ENCODE results near the gene FSTL1. TPM values are rescaled to one million over a fixed set of nuclear protein-coding genes. Genes with fewer than 3 reads are reported as not detected.

The FSTL1 gene
- total RNA-seq, 2 donors from 2014 or later, result 212 to 265 TPM

DNA sequence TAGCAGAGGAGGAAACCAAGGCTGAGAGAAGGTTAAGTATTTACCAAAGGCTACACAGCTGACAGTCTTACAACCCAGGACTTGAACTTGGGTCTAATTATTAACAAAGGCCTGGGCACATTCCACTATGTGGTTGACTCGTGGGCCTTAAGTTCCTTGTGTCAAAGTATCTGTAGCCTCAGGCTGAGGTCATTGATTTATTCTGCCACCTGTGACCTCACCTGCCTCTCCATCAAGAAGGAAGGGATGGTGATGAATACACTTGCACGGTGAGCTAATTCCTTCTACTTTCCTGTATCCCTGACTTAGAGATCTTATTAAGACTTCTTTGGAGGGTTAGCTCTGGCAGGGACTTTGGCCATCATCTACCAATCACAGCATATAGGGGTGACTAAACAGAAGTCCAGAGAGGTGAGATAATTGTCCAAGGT lies 81.7 kb downstream of the FSTL1 start:
- Histone ChIP-seq H3K27ac (no peak overlapping the region), H3K4me3 (no peak overlapping the region), H3K27me3 (replicated peaks; ENCODE audit: insufficient read depth) (no peaks in the 10 kb centered on the region), H3K4me1 (replicated peaks) (no peaks in the 10 kb centered on the region), H3K9me3 (no peaks in the 10 kb centered on the region), H3K36me3 (no peaks in the 10 kb centered on the region)
- intact Hi-C loops (cut with DNase I), result no loop called here
- no peak for DNase-seq (ENCODE audit: low spot score)
- TF ChIP-seq, protein P1, sequence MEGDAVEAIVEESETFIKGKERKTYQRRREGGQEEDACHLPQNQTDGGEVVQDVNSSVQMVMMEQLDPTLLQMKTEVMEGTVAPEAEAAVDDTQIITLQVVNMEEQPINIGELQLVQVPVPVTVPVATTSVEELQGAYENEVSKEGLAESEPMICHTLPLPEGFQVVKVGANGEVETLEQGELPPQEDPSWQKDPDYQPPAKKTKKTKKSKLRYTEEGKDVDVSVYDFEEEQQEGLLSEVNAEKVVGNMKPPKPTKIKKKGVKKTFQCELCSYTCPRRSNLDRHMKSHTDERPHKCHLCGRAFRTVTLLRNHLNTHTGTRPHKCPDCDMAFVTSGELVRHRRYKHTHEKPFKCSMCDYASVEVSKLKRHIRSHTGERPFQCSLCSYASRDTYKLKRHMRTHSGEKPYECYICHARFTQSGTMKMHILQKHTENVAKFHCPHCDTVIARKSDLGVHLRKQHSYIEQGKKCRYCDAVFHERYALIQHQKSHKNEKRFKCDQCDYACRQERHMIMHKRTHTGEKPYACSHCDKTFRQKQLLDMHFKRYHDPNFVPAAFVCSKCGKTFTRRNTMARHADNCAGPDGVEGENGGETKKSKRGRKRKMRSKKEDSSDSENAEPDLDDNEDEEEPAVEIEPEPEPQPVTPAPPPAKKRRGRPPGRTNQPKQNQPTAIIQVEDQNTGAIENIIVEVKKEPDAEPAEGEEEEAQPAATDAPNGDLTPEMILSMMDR (IDR thresholded peaks at IDR 0.05), result no peak
- no peak for TF ChIP-seq POLR2AphosphoS5 (IDR thresholded peaks at IDR 0.05)
- TF ChIP-seq POLR2A (IDR thresholded peaks at IDR 0.05), result no peak
- 53% methylated on average over 2 of the region's 2 CpGs for WGBS

DNA sequence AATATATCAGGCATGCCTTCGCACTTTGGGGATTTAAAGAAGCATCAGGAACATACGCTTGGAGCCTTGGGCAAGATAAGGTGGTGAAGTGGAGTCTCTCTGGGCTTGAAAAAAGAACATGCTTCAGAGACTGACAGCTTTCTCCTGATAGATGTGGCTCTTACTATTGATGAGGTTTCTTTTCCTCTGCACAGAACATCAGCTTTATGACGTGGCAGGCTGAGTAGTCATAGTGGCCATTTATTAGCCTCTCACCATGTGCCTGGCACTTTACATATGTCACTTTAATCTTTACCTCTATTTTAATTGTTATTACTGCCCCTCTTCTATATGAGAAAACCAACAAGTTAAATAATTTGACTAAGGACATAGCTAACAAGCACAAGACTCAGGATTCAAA lies 82.6 kb downstream of the FSTL1 start:
- no peaks in the 10 kb centered on the region for H3K27me3 ChIP-seq (replicated peaks; ENCODE audit: insufficient read depth)
- no peak overlapping the region for H3K4me3 ChIP-seq
- no peak overlapping the region for H3K27ac ChIP-seq
- no peak for DNase-seq (ENCODE audit: low spot score)
- intact Hi-C loops (cut with DNase I), result no loop called here
- no peaks in the 10 kb centered on the region for H3K9me3 ChIP-seq
- no peaks in the 10 kb centered on the region for H3K4me1 ChIP-seq (replicated peaks)
- TF ChIP-seq POLR2A (IDR thresholded peaks at IDR 0.05), result no peak
- TF ChIP-seq POLR2AphosphoS5 (IDR thresholded peaks at IDR 0.05), result no peak
- TF ChIP-seq, protein P1 (IDR thresholded peaks at IDR 0.05), result no peak
- H3K36me3 ChIP-seq, result no peaks in the 10 kb centered on the region
- 83% methylated on average over 3 of the region's 3 CpGs for WGBS

DNA sequence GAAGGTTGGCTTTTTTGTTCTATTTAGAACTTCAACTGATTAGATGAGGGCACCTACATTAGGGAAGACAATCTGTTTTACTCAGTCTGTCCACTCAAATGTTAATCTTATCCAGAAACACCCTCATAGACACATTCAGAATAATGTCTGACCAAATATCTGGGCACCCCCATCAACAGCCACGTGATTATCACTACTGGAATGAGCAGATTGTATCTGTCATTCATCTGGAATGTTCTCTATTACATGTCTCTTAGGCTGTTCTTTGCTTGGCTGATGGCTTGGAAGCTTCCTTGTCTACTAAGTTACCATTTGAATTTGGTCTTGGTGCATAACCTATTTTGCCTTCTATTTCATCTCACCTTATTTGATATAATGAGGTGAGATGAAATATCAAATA lies 86.0 kb downstream of the FSTL1 start:
- no peaks in the 10 kb centered on the region for H3K27me3 ChIP-seq (replicated peaks; ENCODE audit: insufficient read depth)
- H3K27ac ChIP-seq, result no peak overlapping the region
- no peaks in the 10 kb centered on the region for H3K9me3 ChIP-seq
- no peaks in the 10 kb centered on the region for H3K4me1 ChIP-seq (replicated peaks)
- no peak for TF ChIP-seq POLR2AphosphoS5 (IDR thresholded peaks at IDR 0.05)
- no peak for TF ChIP-seq POLR2A (IDR thresholded peaks at IDR 0.05)
- TF ChIP-seq, protein P1 (IDR thresholded peaks at IDR 0.05), result no peak
- intact Hi-C loops (cut with DNase I), result no loop called here
- no peak overlapping the region for H3K4me3 ChIP-seq
- DNase-seq (ENCODE audit: low spot score), result no peak
- H3K36me3 ChIP-seq, result no peaks in the 10 kb centered on the region
- WGBS, result 23% methylated on average over 1 of the region's 1 CpG

DNA sequence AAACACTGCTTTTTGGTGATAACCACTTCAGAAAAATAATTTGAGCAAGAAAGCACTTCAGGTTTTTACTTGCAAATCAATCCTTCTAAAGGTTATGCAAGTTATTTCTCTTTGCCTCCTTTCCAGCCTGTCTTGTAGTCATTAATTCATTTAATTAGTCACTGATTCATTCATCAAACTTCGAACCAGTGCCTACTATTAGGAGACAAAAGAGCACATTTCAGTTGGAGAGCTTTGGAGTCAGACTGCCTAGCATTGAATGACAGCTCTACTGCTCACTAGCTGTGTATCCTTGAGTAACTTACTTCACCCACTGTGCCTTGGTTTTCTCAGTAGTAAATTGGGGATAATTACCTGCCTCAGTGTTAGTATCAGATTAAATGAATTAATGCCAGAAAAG lies 86.7 kb downstream of the FSTL1 start:
- Histone ChIP-seq H3K36me3 (no peaks in the 10 kb centered on the region), H3K4me1 (replicated peaks) (no peaks in the 10 kb centered on the region), H3K27ac (no peak overlapping the region), H3K27me3 (replicated peaks; ENCODE audit: insufficient read depth) (no peaks in the 10 kb centered on the region), H3K9me3 (no peaks in the 10 kb centered on the region), H3K4me3 (no peak overlapping the region)
- no peak for DNase-seq (ENCODE audit: low spot score)
- intact Hi-C loops (cut with DNase I), result no loop called here
- TF ChIP-seq POLR2AphosphoS5 (IDR thresholded peaks at IDR 0.05), result no peak
- TF ChIP-seq, protein P1 (IDR thresholded peaks at IDR 0.05), result no peak
- TF ChIP-seq POLR2A (IDR thresholded peaks at IDR 0.05), result no peak
- 83% methylated on average over 1 of the region's 1 CpG for WGBS

DNA sequence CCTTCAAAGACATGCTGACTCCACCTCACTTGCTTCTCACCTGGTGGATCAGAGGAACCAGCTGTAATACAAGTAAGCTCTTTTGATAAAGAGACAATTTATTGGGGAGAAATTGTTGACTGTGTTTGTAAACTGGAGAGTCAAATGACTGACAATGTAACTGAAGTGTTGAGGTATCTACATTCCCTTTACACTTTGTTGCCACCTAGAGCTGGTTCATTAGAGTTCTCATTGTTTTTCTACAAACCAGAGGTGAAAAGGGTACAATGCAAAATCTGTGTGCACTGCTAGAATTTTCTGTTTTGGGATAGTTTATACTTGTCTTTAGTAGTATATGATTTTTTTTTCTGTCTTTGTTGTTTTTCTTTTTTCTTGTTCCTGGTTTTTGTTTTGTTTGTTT lies 93.0 kb downstream of the FSTL1 start:
- Histone ChIP-seq H3K27ac (no peak overlapping the region), H3K27me3 (replicated peaks; ENCODE audit: insufficient read depth) (no peaks in the 10 kb centered on the region), H3K36me3 (no peaks in the 10 kb centered on the region), H3K4me3 (no peak overlapping the region), H3K4me1 (replicated peaks) (no peaks in the 10 kb centered on the region), H3K9me3 (no peaks in the 10 kb centered on the region)
- TF ChIP-seq POLR2AphosphoS5 (IDR thresholded peaks at IDR 0.05) (no peak), POLR2A (IDR thresholded peaks at IDR 0.05) (no peak)
- TF ChIP-seq, protein P1 (IDR thresholded peaks at IDR 0.05), result no peak
- DNase-seq (ENCODE audit: low spot score), result no peak
- intact Hi-C loops (cut with DNase I), result no loop called here
